T-helper 17 cell (primary cell): Measurements from ENCODE around the gene MRGPRX3. TPM values are rescaled to one million over a fixed set of nuclear protein-coding genes. Genes with fewer than 3 reads are reported as not detected.
"Not testable (repeated sequence)": the region's sequence is repeated elsewhere in the genome, so short reads cannot be mapped to it uniquely, and the experiment has no call there.

Source experiments
- ATAC-seq: fragments of 150-1000 bp; cut with Tn5 transposase; 2 replicates; pipeline ENCODE4 v1.10.0; 2021; ENCODE audit warnings: mild to moderate bottlenecking, moderate library complexity
- DNase-seq, 3 donors: peaks; one replicate each; pipeline versions ENCODE4 v3.0.0 to v3.0.0-alpha.2; 2020 to 2021
- H3K9me3 ChIP-seq: one replicate; pipeline ENCODE4 v1.7.0; 2013; ENCODE audit warnings: low read length, mild to moderate bottlenecking; ENCODE audit not compliant: control insufficient read depth, poor library complexity, severe bottlenecking
- H3K27ac Mint-ChIP-seq: one replicate; pipeline ENCODE4 v1.8.0; 2022; ENCODE audit warnings: mild to moderate bottlenecking, moderate library complexity, mixed read lengths
- H3K27me3 Mint-ChIP-seq: one replicate; pipeline ENCODE4 v1.8.0; 2022; ENCODE audit warnings: mixed read lengths
- H3K36me3 Mint-ChIP-seq: one replicate; pipeline ENCODE4 v1.8.0; 2022; ENCODE audit warnings: low read depth, mixed read lengths
- H3K4me1 Mint-ChIP-seq: one replicate; pipeline ENCODE4 v1.8.0; 2022; ENCODE audit warnings: mild to moderate bottlenecking, mixed read lengths
- H3K4me3 Mint-ChIP-seq: one replicate; pipeline ENCODE4 v1.8.0; 2022; ENCODE audit warnings: mild to moderate bottlenecking, moderate library complexity, mixed read lengths
- total RNA-seq, 4 donors: library from RNA in 2 of 4; stranded (reverse) in 2 of 4; gene quantifications; one replicate each; pipeline ENCODE4 v1.2.3 and lab custom pipeline; 2022 to 2026

The MRGPRX3 gene
- total RNA-seq, 2 donors from 2014 or later = not detected

GRCh38 chr11:18121331-18121828, 11.0 kb upstream of the MRGPRX3 start:
- peaks cover 24% of the 10 kb centered on the region for H3K27me3 Mint-ChIP-seq
- H3K36me3 Mint-ChIP-seq, H3K27ac Mint-ChIP-seq, H3K9me3 ChIP-seq, H3K4me3 Mint-ChIP-seq, H3K4me1 Mint-ChIP-seq, DNase-seq, ATAC-seq: not testable (repeated sequence)

- H3K4me3 Mint-ChIP-seq, H3K4me1 Mint-ChIP-seq, H3K9me3 ChIP-seq, H3K36me3 Mint-ChIP-seq, H3K27ac Mint-ChIP-seq, DNase-seq, ATAC-seq: not testable (repeated sequence)
- H3K27me3 Mint-ChIP-seq = peaks cover 69% of the 10 kb centered on the region
Observed at GRCh38 chr11:18131115-18131514, 1.3 kb upstream of the MRGPRX3 start.

GRCh38 chr11:18135308-18135707, 2.9 kb downstream of the MRGPRX3 start:
- no peak for ATAC-seq
- no peak for DNase-seq

GRCh38 chr11:18137186-18137800, 4.9 kb downstream of the MRGPRX3 start:
- no peak for DNase-seq
- peaks cover 65% of the 10 kb centered on the region for H3K27me3 Mint-ChIP-seq
- no peak for ATAC-seq
- no peak overlapping the region for H3K4me3 Mint-ChIP-seq
- no peaks in the 10 kb centered on the region for H3K9me3 ChIP-seq
- peaks cover 3% of the 10 kb centered on the region for H3K4me1 Mint-ChIP-seq
- H3K27ac Mint-ChIP-seq = no peak overlapping the region
- peaks cover 2% of the 10 kb centered on the region for H3K36me3 Mint-ChIP-seq

More at GRCh38 chr11:18135308-18135707, 2.9 kb downstream of the MRGPRX3 start:
- H3K27ac Mint-ChIP-seq = no peak overlapping the region
- H3K36me3 Mint-ChIP-seq = peaks cover 3% of the 10 kb centered on the region
- H3K4me1 Mint-ChIP-seq = peaks cover 3% of the 10 kb centered on the region
- H3K27me3 Mint-ChIP-seq = peaks cover 62% of the 10 kb centered on the region
- H3K9me3 ChIP-seq = no peaks in the 10 kb centered on the region
- no peak overlapping the region for H3K4me3 Mint-ChIP-seq

GRCh38 chr11:18140145-18140544, 7.8 kb downstream of the MRGPRX3 start:
- H3K4me3 Mint-ChIP-seq = no peak overlapping the region
- peaks cover 69% of the 10 kb centered on the region for H3K27me3 Mint-ChIP-seq
- no peaks in the 10 kb centered on the region for H3K9me3 ChIP-seq
- peaks cover 2% of the 10 kb centered on the region for H3K36me3 Mint-ChIP-seq
- no peaks in the 10 kb centered on the region for H3K4me1 Mint-ChIP-seq
- no peak overlapping the region for H3K27ac Mint-ChIP-seq
- DNase-seq (no peak), ATAC-seq (no peak)

- Mint-ChIP-seq H3K4me1 (peaks cover 2% of the 10 kb centered on the region), H3K36me3 (no peaks in the 10 kb centered on the region), H3K27ac (no peak overlapping the region), H3K27me3 (peaks cover 60% of the 10 kb centered on the region), H3K4me3 (no peak overlapping the region)
- no peaks in the 10 kb centered on the region for H3K9me3 ChIP-seq
- DNase-seq (no peak), ATAC-seq (no peak)
Observed at GRCh38 chr11:18144243-18144642, 11.9 kb downstream of the MRGPRX3 start.

GRCh38 chr11:18145025-18145424, 12.7 kb downstream of the MRGPRX3 start:
- H3K36me3 Mint-ChIP-seq = no peaks in the 10 kb centered on the region
- peaks cover 2% of the 10 kb centered on the region for H3K4me1 Mint-ChIP-seq
- H3K27ac Mint-ChIP-seq = no peak overlapping the region
- DNase-seq = no peak
- H3K4me3 Mint-ChIP-seq = no peak overlapping the region
- ATAC-seq = no peak
- H3K9me3 ChIP-seq = no peaks in the 10 kb centered on the region
- peaks cover 64% of the 10 kb centered on the region for H3K27me3 Mint-ChIP-seq

GRCh38 chr11:18145837-18146236, 13.5 kb downstream of the MRGPRX3 start:
- Mint-ChIP-seq H3K36me3 (no peaks in the 10 kb centered on the region), H3K27me3 (peaks cover 70% of the 10 kb centered on the region), H3K4me1 (peaks cover 2% of the 10 kb centered on the region), H3K4me3 (no peak overlapping the region), H3K27ac (no peak overlapping the region)
- DNase-seq (no peak), ATAC-seq (no peak)
- H3K9me3 ChIP-seq = no peaks in the 10 kb centered on the region

- DNase-seq = no peak
- no peaks in the 10 kb centered on the region for H3K36me3 Mint-ChIP-seq
- H3K4me3 Mint-ChIP-seq = no peak overlapping the region
- no peak overlapping the region for H3K27ac Mint-ChIP-seq
- peaks cover 67% of the 10 kb centered on the region for H3K27me3 Mint-ChIP-seq
- no peak for ATAC-seq
- H3K4me1 Mint-ChIP-seq = peaks cover 2% of the 10 kb centered on the region
- H3K9me3 ChIP-seq = no peaks in the 10 kb centered on the region
Observed at GRCh38 chr11:18151581-18151980, 19.2 kb downstream of the MRGPRX3 start.

- no peak overlapping the region for H3K27ac Mint-ChIP-seq
- ATAC-seq = no peak
- peaks cover 3% of the 10 kb centered on the region for H3K4me1 Mint-ChIP-seq
- H3K27me3 Mint-ChIP-seq = peaks cover 32% of the 10 kb centered on the region
- no peak for DNase-seq
- H3K4me3 Mint-ChIP-seq = no peak overlapping the region
- no peaks in the 10 kb centered on the region for H3K9me3 ChIP-seq
- H3K36me3 Mint-ChIP-seq = no peaks in the 10 kb centered on the region
Observed at GRCh38 chr11:18168372-18168771, 36.0 kb downstream of the MRGPRX3 start.

GRCh38 chr11:18171377-18172000, 39.1 kb downstream of the MRGPRX3 start:
- Mint-ChIP-seq H3K36me3 (no peaks in the 10 kb centered on the region), H3K4me3 (no peak overlapping the region), H3K27ac (no peak overlapping the region), H3K4me1 (no peaks in the 10 kb centered on the region), H3K27me3 (peaks cover 59% of the 10 kb centered on the region)
- no peak for ATAC-seq
- no peak for DNase-seq
- H3K9me3 ChIP-seq = no peaks in the 10 kb centered on the region

GRCh38 chr11:18172666-18173065, 40.3 kb downstream of the MRGPRX3 start, which contains the start of gene MRGPRX4:
Gene MRGPRX4, plus strand, starts transcription at chr11:18172837. Its CDS starts 420 bp downstream, at chr11:18173257.
- H3K4me3 Mint-ChIP-seq = no peak within 1 kb of the TSS
- ATAC-seq (no peak), DNase-seq (no peak)
- H3K36me3 Mint-ChIP-seq = no peaks in the 10 kb centered on the region
- H3K4me1 Mint-ChIP-seq = no peaks in the 10 kb centered on the region
- H3K27me3 Mint-ChIP-seq = peaks cover 68% of the 10 kb centered on the region
- no peak within 1 kb of the TSS for H3K27ac Mint-ChIP-seq
- H3K9me3 ChIP-seq = no peaks in the 10 kb centered on the region

GRCh38 chr11:18173225-18173866, 41.0 kb downstream of the MRGPRX3 start:
- ATAC-seq (no peak), DNase-seq (no peak)
- no peaks in the 10 kb centered on the region for H3K9me3 ChIP-seq
- no peaks in the 10 kb centered on the region for H3K36me3 Mint-ChIP-seq
- no peak overlapping the region for H3K27ac Mint-ChIP-seq
- no peak overlapping the region for H3K4me3 Mint-ChIP-seq
- H3K27me3 Mint-ChIP-seq = peaks cover 75% of the 10 kb centered on the region
- no peaks in the 10 kb centered on the region for H3K4me1 Mint-ChIP-seq
